Endodermal cell (in vitro differentiated cells): ENCODE data around the gene CCDC158. TPM values are rescaled to one million over a fixed set of nuclear protein-coding genes. Genes with fewer than 3 reads are reported as not detected.
"Not testable (repeated sequence)": the region's sequence is repeated elsewhere in the genome, so short reads cannot be mapped to it uniquely, and the experiment has no call there.

Source experiments
- DNase-seq: peaks from one replicate; pipeline ENCODE4 v3.0.0-alpha.2; 2017
- H3K27ac ChIP-seq: 2 replicates; pipeline ENCODE4 v1.5.1; 2013; ENCODE audit warnings: mild to moderate bottlenecking, low read depth, low read length, moderate library complexity
- H3K27me3 ChIP-seq: 2 replicates; pipeline ENCODE4 v1.6.1; 2013; ENCODE audit warnings: mild to moderate bottlenecking, low read length, moderate library complexity; ENCODE audit not compliant: insufficient read depth, control insufficient read depth, poor library complexity, severe bottlenecking
- H3K36me3 ChIP-seq: 2 replicates; pipeline ENCODE4 v1.7.0; 2013; ENCODE audit warnings: mild to moderate bottlenecking, low read length, moderate library complexity; ENCODE audit not compliant: control insufficient read depth, insufficient read depth
- H3K4me1 ChIP-seq: one replicate; pipeline ENCODE4 v1.7.0; 2013; ENCODE audit warnings: low read length; ENCODE audit not compliant: control insufficient read depth, insufficient read depth
- H3K4me3 ChIP-seq: 2 replicates; pipeline ENCODE4 v1.5.1; 2013; ENCODE audit warnings: mild to moderate bottlenecking, low read length, moderate library complexity
- H3K9ac ChIP-seq: 2 replicates; pipeline ENCODE4 v1.6.1; 2013; ENCODE audit warnings: mild to moderate bottlenecking, low read length, moderate library complexity; ENCODE audit not compliant: poor library complexity, severe bottlenecking; ENCODE audit errors: extremely low read depth
- H3K9me3 ChIP-seq: 2 replicates; pipeline ENCODE4 v1.6.1; 2013; ENCODE audit warnings: mild to moderate bottlenecking, low read length, moderate library complexity; ENCODE audit not compliant: control insufficient read depth
- H3K27ac Mint-ChIP-seq: 2 replicates; pipeline ENCODE4 v1.8.0; 2020; ENCODE audit warnings: mixed read lengths
- H3K27me3 Mint-ChIP-seq: 2 replicates; pipeline ENCODE4 v1.8.0; 2021; ENCODE audit warnings: mild to moderate bottlenecking, mixed read lengths; ENCODE audit not compliant: insufficient read depth
- H3K36me3 Mint-ChIP-seq: 2 replicates; pipeline ENCODE4 v1.8.0; 2020; ENCODE audit warnings: low read depth, mixed read lengths
- H3K4me1 Mint-ChIP-seq: 2 replicates; pipeline ENCODE4 v1.8.0; 2020; ENCODE audit warnings: mixed read lengths
- H3K4me3 Mint-ChIP-seq: 2 replicates; pipeline ENCODE4 v1.8.0; 2020; ENCODE audit warnings: mild to moderate bottlenecking, moderate library complexity, mixed read lengths
- H3K9me3 Mint-ChIP-seq: 2 replicates; pipeline ENCODE4 v1.8.0; 2020; ENCODE audit warnings: mild to moderate bottlenecking, mixed read lengths
- WGBS, 2 experiments: methylation state at CpG; one replicate each; pipeline versions ENCODE4 v1.1.5 to v1.1.7; 2013; ENCODE audit warnings: missing lambda C conversion rate in 2 of 2, mixed read lengths in 1 of 2; ENCODE audit not compliant: insufficient coverage in 1 of 2, insufficient read length in 1 of 2; 5-methylcytosine and 5-hydroxymethylcytosine counted together
- total RNA-seq, 2 donors: library from RNA; stranded (reverse); fragmentation: NEBNext Ultra II Directional in 1 of 2; extraction: Animal tissue kit (Norgen Biotek cat#: 25700) in 1 of 2; gene quantifications; 2 replicates in 1 of 2; 3 replicates in 1 of 2; pipeline ENCODE4 v1.2.1, GENCODE V29; 2021
- TF ChIP-seq, protein P1 (sequence below): fragments of 200-600 bp; sonication (generic); conservative IDR thresholded peaks from 2 replicates; pipeline ENCODE4 v1.5.0; 2021; ENCODE audit warnings: antibody characterized with exemption, mild to moderate bottlenecking

The CCDC158 gene
- total RNA-seq, 2 donors from 2014 or later = not detected

DNA sequence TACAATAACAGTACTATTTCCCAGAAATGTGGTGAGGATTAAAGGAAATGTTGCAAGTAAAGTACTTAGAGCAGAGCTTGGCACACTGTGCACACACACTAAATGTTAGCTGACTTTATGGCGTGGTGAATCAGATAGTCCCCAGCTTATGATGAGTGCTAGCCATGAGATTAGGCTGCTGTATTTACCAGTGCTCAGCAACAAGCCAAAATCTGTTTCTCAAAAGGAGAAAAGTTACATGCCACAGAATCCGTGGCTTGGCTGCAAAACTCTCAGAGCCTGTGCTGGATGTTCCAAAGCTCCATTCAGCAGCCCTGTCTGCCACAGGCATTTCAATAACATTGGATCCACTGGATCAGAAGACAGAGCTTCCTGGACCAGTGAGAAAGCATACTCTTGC lies 127.2 kb downstream of the CCDC158 start:
- Histone ChIP-seq H3K27me3 (peaks cover 7% of the 10 kb centered on the region), H3K9ac (no peak overlapping the region), H3K27ac (no peak overlapping the region), H3K9me3 (peaks cover 5% of the 10 kb centered on the region), H3K36me3 (no peaks in the 10 kb centered on the region), H3K4me3 (no peak overlapping the region), H3K4me1 (no peaks in the 10 kb centered on the region)
- 84 to 97% methylated on average over 2 of the region's 2 CpGs for WGBS, 2 experiments
- Mint-ChIP-seq H3K4me3 (no peak overlapping the region), H3K27ac (no peak overlapping the region), H3K36me3 (no peaks in the 10 kb centered on the region), H3K4me1 (no peaks in the 10 kb centered on the region), H3K27me3 (peaks cover 20% of the 10 kb centered on the region), H3K9me3 (peaks cover 14% of the 10 kb centered on the region)
- TF ChIP-seq, protein P1, sequence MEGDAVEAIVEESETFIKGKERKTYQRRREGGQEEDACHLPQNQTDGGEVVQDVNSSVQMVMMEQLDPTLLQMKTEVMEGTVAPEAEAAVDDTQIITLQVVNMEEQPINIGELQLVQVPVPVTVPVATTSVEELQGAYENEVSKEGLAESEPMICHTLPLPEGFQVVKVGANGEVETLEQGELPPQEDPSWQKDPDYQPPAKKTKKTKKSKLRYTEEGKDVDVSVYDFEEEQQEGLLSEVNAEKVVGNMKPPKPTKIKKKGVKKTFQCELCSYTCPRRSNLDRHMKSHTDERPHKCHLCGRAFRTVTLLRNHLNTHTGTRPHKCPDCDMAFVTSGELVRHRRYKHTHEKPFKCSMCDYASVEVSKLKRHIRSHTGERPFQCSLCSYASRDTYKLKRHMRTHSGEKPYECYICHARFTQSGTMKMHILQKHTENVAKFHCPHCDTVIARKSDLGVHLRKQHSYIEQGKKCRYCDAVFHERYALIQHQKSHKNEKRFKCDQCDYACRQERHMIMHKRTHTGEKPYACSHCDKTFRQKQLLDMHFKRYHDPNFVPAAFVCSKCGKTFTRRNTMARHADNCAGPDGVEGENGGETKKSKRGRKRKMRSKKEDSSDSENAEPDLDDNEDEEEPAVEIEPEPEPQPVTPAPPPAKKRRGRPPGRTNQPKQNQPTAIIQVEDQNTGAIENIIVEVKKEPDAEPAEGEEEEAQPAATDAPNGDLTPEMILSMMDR = no peak
- DNase-seq = no peak

DNA sequence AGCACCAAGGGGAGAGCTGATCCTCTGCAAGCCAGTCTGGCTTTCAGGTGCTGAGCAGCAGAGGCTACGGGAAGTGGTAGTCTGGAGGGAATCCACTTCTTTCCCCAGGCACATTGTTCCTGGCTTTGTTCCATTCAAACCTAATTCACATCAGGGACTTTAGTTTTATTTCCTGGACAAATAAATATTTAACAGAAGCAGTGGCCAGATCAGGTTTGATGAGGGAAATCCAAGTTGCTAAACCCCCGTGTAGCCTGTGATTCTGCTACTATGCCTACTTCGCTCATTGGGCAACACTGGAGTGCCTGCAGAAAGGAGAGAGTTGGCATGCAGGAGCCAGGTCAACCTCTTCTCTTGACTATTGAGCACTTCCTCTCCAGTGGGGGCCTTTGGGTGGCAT lies 128.2 kb downstream of the CCDC158 start:
- Histone ChIP-seq H3K4me1 (no peaks in the 10 kb centered on the region), H3K9me3 (no peaks in the 10 kb centered on the region), H3K9ac (no peak overlapping the region), H3K36me3 (no peaks in the 10 kb centered on the region), H3K27ac (no peak overlapping the region), H3K4me3 (no peak overlapping the region), H3K27me3 (peaks cover 7% of the 10 kb centered on the region)
- Mint-ChIP-seq H3K9me3 (peaks cover 10% of the 10 kb centered on the region), H3K27me3 (peaks cover 22% of the 10 kb centered on the region), H3K4me3 (no peak overlapping the region), H3K27ac (no peak overlapping the region), H3K4me1 (no peaks in the 10 kb centered on the region), H3K36me3 (no peaks in the 10 kb centered on the region)
- WGBS, 2 experiments = 86 to 89% methylated on average over 2 to 3 of the region's 3 CpGs
- no peak for DNase-seq
- TF ChIP-seq, protein P1 = no peak

DNA sequence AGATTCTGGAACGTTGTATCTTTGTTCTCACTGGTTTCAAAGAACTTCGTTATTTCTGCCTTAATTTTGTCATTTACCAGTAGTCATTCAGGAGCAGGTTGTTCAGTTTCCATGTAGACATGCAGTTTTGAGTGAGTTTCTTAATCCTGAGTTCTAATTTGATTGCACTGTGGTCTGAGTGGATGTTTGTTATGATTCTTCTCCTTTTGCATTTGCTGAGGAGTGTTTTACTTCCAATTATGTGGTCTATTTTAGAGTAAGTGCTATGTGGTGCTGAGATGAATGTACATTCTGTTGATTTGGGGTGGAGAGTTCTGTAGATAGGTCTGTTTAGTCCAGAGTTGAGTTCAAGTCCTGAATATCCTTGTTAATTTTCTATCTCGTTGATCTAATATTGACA lies 133.1 kb downstream of the CCDC158 start:
- H3K27me3 ChIP-seq, H3K4me1 ChIP-seq, H3K9me3 ChIP-seq, H3K36me3 Mint-ChIP-seq, H3K9ac ChIP-seq, H3K36me3 ChIP-seq, H3K27ac Mint-ChIP-seq, H3K27me3 Mint-ChIP-seq, H3K4me3 Mint-ChIP-seq, H3K4me3 ChIP-seq, DNase-seq, H3K27ac ChIP-seq, H3K4me1 Mint-ChIP-seq: not testable (repeated sequence)
- WGBS, 2 experiments = 87% methylated on average over 3 of the region's 3 CpGs; no CpG with 5 or more reads in 1 of the 2 experiments
- H3K9me3 Mint-ChIP-seq = peaks cover 11% of the 10 kb centered on the region

DNA sequence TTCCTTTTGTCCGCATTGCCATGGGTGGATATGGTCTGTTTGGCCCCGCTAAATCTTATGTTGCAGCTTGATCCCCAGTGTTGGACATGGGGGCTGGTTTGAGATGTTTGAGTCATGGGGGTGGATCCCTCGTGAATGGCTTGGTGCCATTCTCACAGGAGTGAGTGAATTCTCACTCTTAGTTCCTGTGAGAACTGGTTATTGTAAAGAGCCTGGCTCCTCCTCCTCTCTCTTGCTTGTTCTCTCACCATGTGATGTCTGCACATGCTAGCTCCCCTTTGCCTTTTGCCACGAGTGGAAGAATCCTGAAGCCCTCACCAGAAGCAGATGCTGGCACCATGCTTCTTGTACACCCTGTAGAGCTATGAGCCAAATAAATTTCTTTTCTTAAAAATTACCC lies 137.0 kb downstream of the CCDC158 start:
- H3K27ac Mint-ChIP-seq = no peak overlapping the region
- no peaks in the 10 kb centered on the region for H3K36me3 Mint-ChIP-seq
- no peak overlapping the region for H3K4me3 ChIP-seq
- WGBS, 2 experiments = 60 to 77% methylated on average over 1 to 4 of the region's 4 CpGs
- no peak overlapping the region for H3K9ac ChIP-seq
- TF ChIP-seq, protein P1 = no peak
- no peaks in the 10 kb centered on the region for H3K4me1 ChIP-seq
- H3K9me3 Mint-ChIP-seq = peaks cover 11% of the 10 kb centered on the region
- no peaks in the 10 kb centered on the region for H3K36me3 ChIP-seq
- no peaks in the 10 kb centered on the region for H3K4me1 Mint-ChIP-seq
- no peak overlapping the region for H3K27ac ChIP-seq
- no peaks in the 10 kb centered on the region for H3K27me3 ChIP-seq
- no peak for DNase-seq
- peaks cover 3% of the 10 kb centered on the region for H3K27me3 Mint-ChIP-seq
- H3K9me3 ChIP-seq = no peaks in the 10 kb centered on the region
- no peak overlapping the region for H3K4me3 Mint-ChIP-seq
